Adrenal gland (tissue), 5 donors: ENCODE measurements around the gene CDC42SE1.

ENCODE experiments used
- POLR2A ChIP-seq, 2 donors: fragments of 450-650 bp; IDR thresholded peaks; one replicate each; pipeline ENCODE4 v1.6.1; 2017; ENCODE audit warnings: antibody characterized with exemption in 2 of 2, mild to moderate bottlenecking in 2 of 2, moderate library complexity in 1 of 2
- TF ChIP-seq, protein P1 (sequence below), 6 experiments: fragments of 450-650 bp in 4 of 6; fragments of 200-600 bp in 2 of 6; sonication (generic) in 1 of 6; IDR thresholded peaks; 1 replicate in 5 of 6; 2 replicates in 1 of 6; pipeline versions ENCODE4 v1.5.1 to v1.8.0; 2016 to 2021; ENCODE audit warnings: antibody characterized with exemption in 6 of 6, mild to moderate bottlenecking in 2 of 6, moderate library complexity in 1 of 6
- donor health status: DM: no; HTN: no; CAD: no.

DNA sequence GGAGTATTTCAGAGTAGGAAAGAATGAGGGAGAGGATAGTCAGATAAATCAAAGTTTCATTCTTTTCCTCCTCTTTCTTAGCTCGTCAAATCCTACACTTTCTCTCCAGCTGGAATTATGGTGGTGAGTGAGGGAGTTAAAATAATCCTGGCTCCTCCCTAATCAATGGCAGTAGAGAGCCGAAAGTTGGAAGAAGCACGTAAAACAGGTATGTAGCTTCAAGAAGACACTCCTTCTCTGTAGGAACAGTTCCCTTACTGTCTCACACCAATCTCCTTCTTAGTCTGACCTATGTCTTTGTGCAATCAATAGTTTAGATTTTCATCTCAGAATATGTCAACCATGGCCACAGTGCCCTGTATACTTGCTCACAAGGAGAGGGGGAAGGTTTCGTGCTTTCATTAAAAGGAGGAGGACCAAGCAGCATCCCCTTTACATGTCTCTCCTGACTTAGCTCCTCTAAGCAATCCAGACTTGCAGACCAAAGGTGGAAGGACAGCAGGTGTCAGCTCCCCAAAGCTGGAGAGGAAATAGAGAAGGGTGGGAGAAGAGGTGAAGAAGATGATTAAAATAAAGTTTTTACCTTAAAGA lies 53.6 kb downstream of the CDC42SE1 start:
- no peak for TF ChIP-seq POLR2A (IDR thresholded peaks at IDR 0.05)
- TF ChIP-seq, protein P1, sequence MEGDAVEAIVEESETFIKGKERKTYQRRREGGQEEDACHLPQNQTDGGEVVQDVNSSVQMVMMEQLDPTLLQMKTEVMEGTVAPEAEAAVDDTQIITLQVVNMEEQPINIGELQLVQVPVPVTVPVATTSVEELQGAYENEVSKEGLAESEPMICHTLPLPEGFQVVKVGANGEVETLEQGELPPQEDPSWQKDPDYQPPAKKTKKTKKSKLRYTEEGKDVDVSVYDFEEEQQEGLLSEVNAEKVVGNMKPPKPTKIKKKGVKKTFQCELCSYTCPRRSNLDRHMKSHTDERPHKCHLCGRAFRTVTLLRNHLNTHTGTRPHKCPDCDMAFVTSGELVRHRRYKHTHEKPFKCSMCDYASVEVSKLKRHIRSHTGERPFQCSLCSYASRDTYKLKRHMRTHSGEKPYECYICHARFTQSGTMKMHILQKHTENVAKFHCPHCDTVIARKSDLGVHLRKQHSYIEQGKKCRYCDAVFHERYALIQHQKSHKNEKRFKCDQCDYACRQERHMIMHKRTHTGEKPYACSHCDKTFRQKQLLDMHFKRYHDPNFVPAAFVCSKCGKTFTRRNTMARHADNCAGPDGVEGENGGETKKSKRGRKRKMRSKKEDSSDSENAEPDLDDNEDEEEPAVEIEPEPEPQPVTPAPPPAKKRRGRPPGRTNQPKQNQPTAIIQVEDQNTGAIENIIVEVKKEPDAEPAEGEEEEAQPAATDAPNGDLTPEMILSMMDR (IDR thresholded peaks at IDR 0.05): no peak
